ENCODE results near the gene WNK2.

DNA sequence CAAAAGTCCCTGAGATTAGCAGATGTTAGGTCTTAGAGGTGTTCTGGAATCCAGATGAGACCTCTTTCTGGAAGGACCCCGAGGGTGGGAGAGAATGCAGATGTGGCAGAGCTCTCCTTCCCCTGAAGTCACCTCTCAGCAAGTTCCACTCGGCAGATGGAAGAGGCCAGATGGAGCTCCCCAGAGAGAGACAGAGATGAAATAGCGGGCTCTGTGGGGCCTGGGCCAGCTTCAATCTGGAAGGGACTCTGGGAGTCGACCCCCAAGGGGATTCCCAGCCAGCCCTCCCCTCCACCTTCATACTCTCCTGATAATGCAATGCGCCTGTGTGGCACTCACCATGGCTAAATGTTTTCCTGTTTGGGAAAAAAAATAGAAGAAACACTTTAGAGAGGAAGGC lies 60.2 kb downstream of the WNK2 start:
- TF ChIP-seq, protein P1, sequence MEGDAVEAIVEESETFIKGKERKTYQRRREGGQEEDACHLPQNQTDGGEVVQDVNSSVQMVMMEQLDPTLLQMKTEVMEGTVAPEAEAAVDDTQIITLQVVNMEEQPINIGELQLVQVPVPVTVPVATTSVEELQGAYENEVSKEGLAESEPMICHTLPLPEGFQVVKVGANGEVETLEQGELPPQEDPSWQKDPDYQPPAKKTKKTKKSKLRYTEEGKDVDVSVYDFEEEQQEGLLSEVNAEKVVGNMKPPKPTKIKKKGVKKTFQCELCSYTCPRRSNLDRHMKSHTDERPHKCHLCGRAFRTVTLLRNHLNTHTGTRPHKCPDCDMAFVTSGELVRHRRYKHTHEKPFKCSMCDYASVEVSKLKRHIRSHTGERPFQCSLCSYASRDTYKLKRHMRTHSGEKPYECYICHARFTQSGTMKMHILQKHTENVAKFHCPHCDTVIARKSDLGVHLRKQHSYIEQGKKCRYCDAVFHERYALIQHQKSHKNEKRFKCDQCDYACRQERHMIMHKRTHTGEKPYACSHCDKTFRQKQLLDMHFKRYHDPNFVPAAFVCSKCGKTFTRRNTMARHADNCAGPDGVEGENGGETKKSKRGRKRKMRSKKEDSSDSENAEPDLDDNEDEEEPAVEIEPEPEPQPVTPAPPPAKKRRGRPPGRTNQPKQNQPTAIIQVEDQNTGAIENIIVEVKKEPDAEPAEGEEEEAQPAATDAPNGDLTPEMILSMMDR (IDR thresholded peaks at IDR 0.05): no peak
- no peak for TF ChIP-seq POLR2A (IDR thresholded peaks at IDR 0.05)
